Right lobe of liver (tissue), 4 donors: Measurements from ENCODE around the gene U2AF1L4.

Experiments
- POLR2A ChIP-seq: fragments of 450-650 bp; IDR thresholded peaks from one replicate; pipeline ENCODE4 v1.6.1; 2017; ENCODE audit warnings: antibody characterized with exemption, mild to moderate bottlenecking
- TF ChIP-seq, protein P1 (sequence below), 4 donors: fragments of 200-600 bp in 3 of 4; fragments of 450-650 bp in 1 of 4; IDR thresholded peaks; one replicate each; pipeline versions ENCODE4 v1.5.1 to v1.8.0; 2016 to 2022; ENCODE audit warnings: antibody characterized with exemption in 4 of 4, mild to moderate bottlenecking in 2 of 4
- donor health status: DM: no; HTN: no; CAD: no.
- donor health status: DM: no; HTN: no; CAD: no.
- donor health status: DM: no; HTN: yes; CAD: no.

DNA sequence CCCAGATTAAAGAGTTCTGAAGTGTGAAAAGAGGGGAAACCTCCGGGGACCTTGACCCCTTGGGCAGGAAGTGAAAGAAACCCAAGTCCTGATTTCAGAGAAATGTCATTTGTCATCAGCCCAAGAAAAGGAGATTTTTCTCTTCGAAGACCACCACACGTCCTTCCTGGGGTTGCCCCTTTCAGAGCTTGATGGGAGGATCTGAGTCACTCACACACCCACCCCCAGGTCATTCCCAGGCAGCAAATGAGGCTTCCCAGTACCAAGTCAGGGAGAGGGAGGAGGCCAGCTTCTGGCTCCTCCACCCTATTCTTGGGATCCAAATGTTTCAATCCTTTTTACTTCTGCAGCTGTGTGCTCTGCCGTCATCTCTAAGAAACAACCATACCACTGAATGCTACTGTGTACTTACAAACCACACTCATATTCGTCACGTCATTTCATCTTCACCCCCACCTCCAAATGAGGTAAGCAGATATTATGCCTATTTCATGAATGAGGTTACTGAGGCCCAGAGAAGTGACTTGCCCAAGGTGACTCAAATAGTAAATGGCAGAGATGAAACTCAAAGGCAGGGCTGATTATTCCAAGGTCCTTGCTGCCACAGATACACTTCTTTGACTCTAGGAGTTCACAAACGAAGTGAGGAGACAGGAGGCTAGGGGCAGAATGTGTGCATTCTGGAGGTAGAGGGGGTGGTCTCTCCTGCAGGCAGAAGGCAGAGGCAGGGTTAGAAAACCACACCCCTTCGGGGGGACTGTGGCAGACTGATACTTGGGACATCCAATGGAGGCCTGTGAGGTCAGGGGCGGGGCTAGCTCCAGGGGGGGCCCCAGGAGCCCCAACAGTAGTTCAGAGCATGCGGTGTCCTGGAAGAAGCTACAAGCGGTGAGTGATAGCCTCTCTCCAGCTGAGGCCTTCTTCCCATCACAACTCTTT, 32.4 kb downstream of the U2AF1L4 start:
- TF ChIP-seq, protein P1, sequence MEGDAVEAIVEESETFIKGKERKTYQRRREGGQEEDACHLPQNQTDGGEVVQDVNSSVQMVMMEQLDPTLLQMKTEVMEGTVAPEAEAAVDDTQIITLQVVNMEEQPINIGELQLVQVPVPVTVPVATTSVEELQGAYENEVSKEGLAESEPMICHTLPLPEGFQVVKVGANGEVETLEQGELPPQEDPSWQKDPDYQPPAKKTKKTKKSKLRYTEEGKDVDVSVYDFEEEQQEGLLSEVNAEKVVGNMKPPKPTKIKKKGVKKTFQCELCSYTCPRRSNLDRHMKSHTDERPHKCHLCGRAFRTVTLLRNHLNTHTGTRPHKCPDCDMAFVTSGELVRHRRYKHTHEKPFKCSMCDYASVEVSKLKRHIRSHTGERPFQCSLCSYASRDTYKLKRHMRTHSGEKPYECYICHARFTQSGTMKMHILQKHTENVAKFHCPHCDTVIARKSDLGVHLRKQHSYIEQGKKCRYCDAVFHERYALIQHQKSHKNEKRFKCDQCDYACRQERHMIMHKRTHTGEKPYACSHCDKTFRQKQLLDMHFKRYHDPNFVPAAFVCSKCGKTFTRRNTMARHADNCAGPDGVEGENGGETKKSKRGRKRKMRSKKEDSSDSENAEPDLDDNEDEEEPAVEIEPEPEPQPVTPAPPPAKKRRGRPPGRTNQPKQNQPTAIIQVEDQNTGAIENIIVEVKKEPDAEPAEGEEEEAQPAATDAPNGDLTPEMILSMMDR (IDR thresholded peaks at IDR 0.05), result no peak
- no peak for TF ChIP-seq POLR2A
